Stomach (tissue), 4 donors: ENCODE measurements around the gene ART4.

Experiments
- CTCF ChIP-seq, 7 experiments: fragments of 450-650 bp in 4 of 7; fragments of 200-600 bp in 3 of 7; sonication (generic) in 3 of 7; IDR thresholded peaks; one replicate each; pipeline ENCODE4 v1.5.1; 2016 to 2019; ENCODE audit warnings: antibody characterized with exemption in 7 of 7, control low read depth in 2 of 7, mild to moderate bottlenecking in 1 of 7
- EP300 ChIP-seq: sonication (generic); formaldehyde crosslinking; IDR thresholded peaks from one replicate; pipeline ENCODE4 v1.6.1; 2017; ENCODE audit warnings: antibody characterized with exemption
- POLR2A ChIP-seq, 4 donors: fragments of 450-650 bp; IDR thresholded peaks; one replicate each; pipeline ENCODE4 v1.6.1; 2016; ENCODE audit warnings: antibody characterized with exemption in 4 of 4, control low read depth in 2 of 4, mild to moderate bottlenecking in 1 of 4, moderate library complexity in 1 of 4
- POLR2AphosphoS5 ChIP-seq, 3 donors: sonication (generic); formaldehyde crosslinking; IDR thresholded peaks; one replicate each; pipeline ENCODE4 v1.6.1; 2016; ENCODE audit warnings: antibody characterized with exemption in 3 of 3

DNA sequence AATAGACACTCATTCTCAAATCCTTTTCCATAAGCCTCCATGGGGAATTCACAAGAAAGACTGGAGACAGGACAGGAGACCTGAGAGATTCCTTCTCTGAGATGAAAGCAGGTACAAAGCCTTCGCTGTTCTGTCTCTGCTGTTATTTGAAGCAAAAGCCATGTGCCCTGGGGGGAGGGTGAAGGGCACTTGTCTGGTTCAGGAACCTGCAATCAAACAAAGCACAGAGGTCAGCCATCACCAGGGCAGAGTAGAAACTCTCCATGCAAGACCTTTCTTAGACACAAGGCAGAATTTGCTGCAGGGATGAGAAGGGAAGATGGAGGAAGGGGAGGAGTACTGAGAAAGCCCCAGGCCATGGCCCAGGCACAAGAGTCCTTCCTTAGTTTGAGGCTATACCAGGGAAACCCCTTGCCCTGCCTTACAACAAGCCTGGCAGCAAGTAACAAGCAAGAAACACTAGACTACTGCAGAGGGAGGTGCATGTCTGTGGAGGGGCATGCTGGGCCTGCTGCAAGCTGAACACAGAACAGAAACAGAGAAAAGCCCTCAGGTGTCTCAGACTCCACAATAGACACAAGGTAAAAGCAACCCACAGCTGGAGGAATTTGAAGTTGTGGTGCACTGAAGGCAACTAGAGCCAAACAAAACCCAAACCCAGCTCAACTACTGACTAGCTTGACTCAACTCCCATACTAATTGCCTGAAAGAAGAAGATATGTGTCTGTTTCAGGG is 7.8 kb upstream of the ART4 start:
- TF ChIP-seq CTCF (IDR thresholded peaks at IDR 0.05) (no peak), POLR2A (IDR thresholded peaks at IDR 0.05) (no peak), EP300 (no peak), POLR2AphosphoS5 (IDR thresholded peaks at IDR 0.05) (no peak)
